Measurements from ENCODE around the gene CMBL. TPM values are rescaled to one million over a fixed set of nuclear protein-coding genes. Genes with fewer than 3 reads are reported as not detected.
A peak's percentile ranks its signal among the peaks of the same experiment; 100 is the strongest.

CMBL gene
- total and polyA plus RNA-seq, 2 experiments from 2014 or later = 20.8 to 24.1 TPM

DNA sequence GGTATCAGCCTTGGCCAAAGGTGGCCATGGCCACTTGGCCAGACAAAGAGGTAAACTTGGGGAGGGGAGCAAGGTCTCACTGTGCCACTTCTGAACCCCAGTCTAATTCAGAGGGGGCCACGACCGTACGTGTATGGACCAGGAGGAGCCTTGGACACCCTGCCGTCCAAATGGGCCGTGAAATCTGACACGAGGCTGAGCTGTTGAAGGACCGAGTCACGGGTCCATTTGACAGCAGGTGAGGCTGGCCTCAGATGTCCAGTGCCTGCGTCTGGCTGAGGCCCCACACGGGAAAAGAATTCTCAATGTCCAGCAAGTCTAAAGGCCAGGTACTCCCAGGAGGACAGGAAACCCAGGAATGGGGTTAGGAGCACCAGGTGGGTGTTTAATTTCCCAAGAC lies 17.7 kb downstream of the CMBL start:
- no peaks in the 10 kb centered on the region for H3K36me3 ChIP-seq (replicated peaks; ENCODE audit: insufficient read depth, low read depth)
- no peak overlapping the region for H3K4me3 ChIP-seq
- H4K20me1 ChIP-seq (ENCODE audit: insufficient read depth, poor library complexity, severe bottlenecking) = no peaks in the 10 kb centered on the region
- no peaks in the 10 kb centered on the region for H3K27me3 ChIP-seq
- TF ChIP-seq EZH2 (IDR thresholded peaks at IDR 0.05; ENCODE audit: borderline replicate concordance) (no peak), EZH2phosphoT487 (IDR thresholded peaks at IDR 0.05; ENCODE audit: low read depth, severe bottlenecking, unreplicated experiment) (no peak)
- TF ChIP-seq, protein P1, sequence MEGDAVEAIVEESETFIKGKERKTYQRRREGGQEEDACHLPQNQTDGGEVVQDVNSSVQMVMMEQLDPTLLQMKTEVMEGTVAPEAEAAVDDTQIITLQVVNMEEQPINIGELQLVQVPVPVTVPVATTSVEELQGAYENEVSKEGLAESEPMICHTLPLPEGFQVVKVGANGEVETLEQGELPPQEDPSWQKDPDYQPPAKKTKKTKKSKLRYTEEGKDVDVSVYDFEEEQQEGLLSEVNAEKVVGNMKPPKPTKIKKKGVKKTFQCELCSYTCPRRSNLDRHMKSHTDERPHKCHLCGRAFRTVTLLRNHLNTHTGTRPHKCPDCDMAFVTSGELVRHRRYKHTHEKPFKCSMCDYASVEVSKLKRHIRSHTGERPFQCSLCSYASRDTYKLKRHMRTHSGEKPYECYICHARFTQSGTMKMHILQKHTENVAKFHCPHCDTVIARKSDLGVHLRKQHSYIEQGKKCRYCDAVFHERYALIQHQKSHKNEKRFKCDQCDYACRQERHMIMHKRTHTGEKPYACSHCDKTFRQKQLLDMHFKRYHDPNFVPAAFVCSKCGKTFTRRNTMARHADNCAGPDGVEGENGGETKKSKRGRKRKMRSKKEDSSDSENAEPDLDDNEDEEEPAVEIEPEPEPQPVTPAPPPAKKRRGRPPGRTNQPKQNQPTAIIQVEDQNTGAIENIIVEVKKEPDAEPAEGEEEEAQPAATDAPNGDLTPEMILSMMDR (IDR thresholded peaks at IDR 0.05; ENCODE audit: poor library complexity) = no peak
- peaks cover 4% of the 10 kb centered on the region for H3K79me2 ChIP-seq
- no peaks in the 10 kb centered on the region for H3K9me3 ChIP-seq (ENCODE audit: low read depth)
- H3K9me2 ChIP-seq (replicated peaks; ENCODE audit: insufficient read depth) = no peaks in the 10 kb centered on the region
- DNase-seq (ENCODE audit: low spot score) = no peak
- H2AFZ ChIP-seq = no peak overlapping the region
- H3K27ac ChIP-seq = no peak overlapping the region
- no peak overlapping the region for H3K4me2 ChIP-seq
- WGBS (ENCODE audit: low lambda C conversion rate, missing lambda C conversion rate) = 92% methylated on average over 10 of the region's 10 CpGs
- H3K4me1 ChIP-seq (ENCODE audit: insufficient read depth) = no peaks in the 10 kb centered on the region

DNA sequence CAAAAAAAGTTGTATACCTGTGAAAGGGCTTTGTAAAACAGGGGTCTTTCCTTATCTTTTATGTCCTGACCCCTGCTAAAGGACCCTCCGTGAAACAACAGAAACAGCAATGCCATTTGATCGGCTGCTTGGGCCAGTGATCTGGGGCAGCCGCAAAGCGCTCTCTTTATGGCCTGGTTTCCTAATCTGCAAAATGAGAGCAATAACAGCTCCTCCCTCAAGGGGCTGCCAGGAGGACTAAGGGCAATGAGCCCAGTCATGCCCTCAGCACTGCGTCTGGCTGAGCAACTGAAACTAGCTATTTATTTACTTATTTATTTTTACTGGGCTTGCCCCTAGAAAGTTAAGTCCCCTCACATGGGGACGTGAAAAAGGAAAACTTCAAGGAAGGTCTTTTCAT lies 18.3 kb downstream of the CMBL start:
- H3K27ac ChIP-seq = no peak overlapping the region
- no peak overlapping the region for H3K4me3 ChIP-seq
- no peaks in the 10 kb centered on the region for H3K27me3 ChIP-seq
- H3K36me3 ChIP-seq (replicated peaks; ENCODE audit: insufficient read depth, low read depth) = no peaks in the 10 kb centered on the region
- H3K4me1 ChIP-seq (ENCODE audit: insufficient read depth) = no peaks in the 10 kb centered on the region
- H3K79me2 ChIP-seq = peaks cover 4% of the 10 kb centered on the region
- no peak overlapping the region for H3K4me2 ChIP-seq
- H4K20me1 ChIP-seq (ENCODE audit: insufficient read depth, poor library complexity, severe bottlenecking) = no peaks in the 10 kb centered on the region
- DNase-seq (ENCODE audit: low spot score) = no peak
- no peaks in the 10 kb centered on the region for H3K9me3 ChIP-seq (ENCODE audit: low read depth)
- H2AFZ ChIP-seq = no peak overlapping the region
- no peaks in the 10 kb centered on the region for H3K9me2 ChIP-seq (replicated peaks; ENCODE audit: insufficient read depth)
- 84% methylated on average over 6 of the region's 6 CpGs for whole genome bisulfite sequencing (ENCODE audit: low lambda C conversion rate, missing lambda C conversion rate)
- TF ChIP-seq EZH2 (IDR thresholded peaks at IDR 0.05; ENCODE audit: borderline replicate concordance) (no peak), EZH2phosphoT487 (IDR thresholded peaks at IDR 0.05; ENCODE audit: low read depth, severe bottlenecking, unreplicated experiment) (no peak)
- TF ChIP-seq, protein P1 (IDR thresholded peaks at IDR 0.05; ENCODE audit: poor library complexity) = no peak

DNA sequence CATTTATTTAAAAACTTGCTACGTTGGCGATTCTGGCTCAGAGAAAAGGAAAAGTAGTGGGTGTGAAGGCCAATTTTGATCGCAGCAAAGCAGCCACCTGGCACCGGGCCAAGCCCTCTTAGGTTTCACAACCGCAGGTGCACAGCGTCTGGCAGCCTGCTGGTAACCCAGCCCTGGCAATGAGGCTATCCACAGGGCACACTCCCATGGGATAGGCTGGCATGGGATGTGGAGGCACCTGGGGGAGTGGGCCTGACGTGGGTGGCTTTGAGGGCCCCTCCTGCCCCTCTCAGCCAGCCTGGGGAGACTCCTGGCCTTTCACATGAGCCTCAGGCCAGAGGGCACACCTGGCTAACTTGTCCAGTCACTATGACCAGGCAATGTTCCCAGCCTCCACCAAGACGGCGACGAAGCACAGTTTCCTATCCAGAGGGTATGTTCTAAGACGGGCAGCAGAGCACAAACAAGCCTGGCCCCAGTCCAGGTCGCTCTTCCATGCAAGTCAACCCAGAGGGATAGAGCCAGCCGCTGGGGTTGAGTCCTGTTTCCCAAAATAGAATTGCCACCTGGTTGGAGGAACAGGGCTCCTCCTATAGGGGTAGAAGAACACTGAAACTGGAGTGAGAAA lies 19.0 kb downstream of the CMBL start:
- no peak overlapping the region for H3K4me3 ChIP-seq
- no peak for TF ChIP-seq EZH2phosphoT487 (IDR thresholded peaks at IDR 0.05; ENCODE audit: low read depth, severe bottlenecking, unreplicated experiment)
- TF ChIP-seq, protein P1 (IDR thresholded peaks at IDR 0.05; ENCODE audit: poor library complexity) = no peak
- no peak for TF ChIP-seq EZH2 (IDR thresholded peaks at IDR 0.05; ENCODE audit: borderline replicate concordance)
- no peaks in the 10 kb centered on the region for H3K9me3 ChIP-seq (ENCODE audit: low read depth)
- peaks cover 4% of the 10 kb centered on the region for H3K79me2 ChIP-seq
- no peak overlapping the region for H3K4me2 ChIP-seq
- H3K27ac ChIP-seq = no peak overlapping the region
- no peak overlapping the region for H2AFZ ChIP-seq
- 84% methylated on average over 13 of the region's 13 CpGs for WGBS (ENCODE audit: low lambda C conversion rate, missing lambda C conversion rate)
- H3K27me3 ChIP-seq = no peaks in the 10 kb centered on the region
- peak; percentile 42 for DNase-seq (ENCODE audit: low spot score)
- no peaks in the 10 kb centered on the region for H3K36me3 ChIP-seq (replicated peaks; ENCODE audit: insufficient read depth, low read depth)
- H3K9me2 ChIP-seq (replicated peaks; ENCODE audit: insufficient read depth) = no peaks in the 10 kb centered on the region
- no peaks in the 10 kb centered on the region for H4K20me1 ChIP-seq (ENCODE audit: insufficient read depth, poor library complexity, severe bottlenecking)
- no peaks in the 10 kb centered on the region for H3K4me1 ChIP-seq (ENCODE audit: insufficient read depth)
